K562 (cell line): ENCODE measurements around the gene NVL. TPM values are rescaled to one million over a fixed set of nuclear protein-coding genes. Genes with fewer than 3 reads are reported as not detected.

ENCODE experiments used
- ATAC-seq: fragments of 200-7000 bp; cut with Tn5 transposase; 3 replicates; pipeline ENCODE4 v1.9.1; 2020; ENCODE audit warnings: moderate library complexity
- BruUV-seq: library from RNA; stranded (reverse); fragments of 400-500 nt; replicated peaks from 2 replicates; lab custom pipeline; 2021; lab: Mats Ljungman, UMichigan
- CTCF ChIA-PET: fragments of 300-600 bp; formaldehyde crosslinking; extraction: SDS; loops from one replicate; lab custom pipeline; 2021; ENCODE audit warnings: low intra/inter-chr PET ratio; lab: Yijun Ruan, JAX
- POLR2A ChIA-PET: fragments of 300-600, 350-650 bp; sonication (Branson Sonifier 250); formaldehyde crosslinking; extraction: SDS; loops from one replicate; lab custom pipeline; 2021; ENCODE audit warnings: antibody characterized with exemption, inconsistent platforms; lab: Yijun Ruan, JAX
- DNase-seq, 4 experiments: peaks; one replicate each; pipeline versions ENCODE4 v3.0.0 to v3.0.0-alpha.2; 2011 to 2018; ENCODE audit warnings: low spot score in 3 of 4, mixed read lengths in 3 of 4; ENCODE audit errors: extremely low read depth in 1 of 4
- FAIRE-seq: peaks from 2 replicates; lab custom pipeline; 2011; peaks lifted over from hg19 to GRCh38; lab: Jason Lieb, UNC
- H2AFZ ChIP-seq: 2 replicates; pipeline ENCODE4 v1.6.0; 2011; ENCODE audit warnings: low read depth, low read length, control low read depth, inconsistent platforms
- H3K27ac ChIP-seq: fragments of 200-600 bp; 3 replicates; pipeline ENCODE4 v1.8.0; 2011; ENCODE audit warnings: low read depth, mild to moderate bottlenecking, control low read depth, inconsistent platforms, low read length, moderate library complexity, mixed read lengths; ENCODE audit errors: extremely low read depth
- H3K27me3 ChIP-seq, 2 experiments: fragments of 300-600 bp in 1 of 2; 2 replicates in 1 of 2; 3 replicates in 1 of 2; pipeline versions ENCODE4 v1.6.0 to v1.8.0; 2011; ENCODE audit warnings: inconsistent platforms in 2 of 2, low read length in 2 of 2, mild to moderate bottlenecking in 1 of 2, mixed read lengths in 1 of 2, moderate library complexity in 1 of 2; ENCODE audit not compliant: control insufficient read depth in 2 of 2, insufficient read depth in 2 of 2
- H3K36me3 ChIP-seq: fragments of 300-600 bp; 3 replicates; pipeline ENCODE4 v1.8.0; 2011; ENCODE audit warnings: mild to moderate bottlenecking, low read length, inconsistent platforms; ENCODE audit not compliant: control insufficient read depth, insufficient read depth
- H3K4me1 ChIP-seq, 2 experiments: fragments of 200-600 bp in 1 of 2; replicated peaks in 1 of 2; 2 replicates in 1 of 2; 3 replicates in 1 of 2; pipeline versions ENCODE4 v1.5.1 to v1.8.0; 2011; ENCODE audit warnings: inconsistent platforms in 2 of 2, low read length in 2 of 2, mild to moderate bottlenecking in 1 of 2, mixed read lengths in 1 of 2, moderate library complexity in 1 of 2; ENCODE audit not compliant: control insufficient read depth in 2 of 2, insufficient read depth in 2 of 2
- H3K4me2 ChIP-seq: 2 replicates; pipeline ENCODE4 v1.6.1; 2011; ENCODE audit warnings: low read length, control low read depth, inconsistent platforms, mixed read lengths; ENCODE audit not compliant: insufficient read depth
- H3K4me3 ChIP-seq: fragments of 200-600 bp; sonication (generic), shearing (Covaris generic); 2 replicates; pipeline ENCODE4 v1.5.1; 2016; ENCODE audit warnings: control low read depth, inconsistent platforms
- H3K79me2 ChIP-seq: fragments of 200-600 bp; 3 replicates; pipeline ENCODE4 v1.8.0; 2011; ENCODE audit warnings: low read length, inconsistent platforms; ENCODE audit not compliant: control insufficient read depth, insufficient read depth
- H3K9ac ChIP-seq, 2 experiments: 2 replicates each; pipeline versions ENCODE4 v1.6.0 to v1.6.1; 2011; ENCODE audit warnings: low read depth in 2 of 2, low read length in 2 of 2, control low read depth in 1 of 2, inconsistent platforms in 1 of 2, mild to moderate bottlenecking in 1 of 2, mixed read lengths in 1 of 2; ENCODE audit not compliant: insufficient read depth in 1 of 2
- H3K9me1 ChIP-seq: one replicate; pipeline ENCODE4 v1.6.0; 2011; ENCODE audit warnings: inconsistent platforms, mild to moderate bottlenecking, low read length, moderate library complexity; ENCODE audit not compliant: control insufficient read depth, insufficient read depth
- H3K9me3 ChIP-seq: replicated peaks from 2 replicates; pipeline ENCODE4 v1.5.1; 2011; ENCODE audit warnings: low read depth, low read length, inconsistent platforms; ENCODE audit not compliant: control insufficient read depth, insufficient read depth
- H4K20me1 ChIP-seq: replicated peaks from 2 replicates; pipeline ENCODE4 v1.6.1; 2011; ENCODE audit warnings: low read length, inconsistent platforms, mixed read lengths; ENCODE audit not compliant: control insufficient read depth, insufficient read depth
- ESRRA ChIP-seq: fragments of 450-650 bp; IDR thresholded peaks from 2 replicates; pipeline ENCODE4 v1.6.1; 2014; ENCODE audit warnings: low read depth, mild to moderate bottlenecking, moderate library complexity, borderline replicate concordance
- FOXM1 ChIP-seq, 2 experiments: fragments of 450-650 bp in 1 of 2; sonication (generic) in 1 of 2; formaldehyde crosslinking in 1 of 2; IDR thresholded peaks; 2 replicates each; pipeline versions ENCODE4 v1.6.1 to v1.9.0; 2017 to 2022; ENCODE audit warnings: low read depth in 2 of 2, mild to moderate bottlenecking in 2 of 2, missing genetic modification reagents in 1 of 2, moderate library complexity in 1 of 2
- FUS ChIP-seq: fragments of 200-400 bp; formaldehyde crosslinking; optimal IDR thresholded peaks from 2 replicates; pipeline ENCODE3; 2017; ENCODE audit warnings: low read depth, low read length
- JUN ChIP-seq, 2 experiments: sonication (generic) in 1 of 2; formaldehyde crosslinking in 1 of 2; IDR thresholded peaks; 2 replicates each; pipeline versions ENCODE4 v1.6.1 to v1.8.0; 2012 to 2022; ENCODE audit warnings: borderline replicate concordance in 2 of 2, mild to moderate bottlenecking in 2 of 2, improper control_type of control experiment in 1 of 2, low read depth in 1 of 2, low read length in 1 of 2, missing genetic modification reagents in 1 of 2
- L3MBTL2 ChIP-seq: fragments of 450-650 bp; IDR thresholded peaks from 2 replicates; pipeline ENCODE4 v1.6.1; 2016; ENCODE audit warnings: mild to moderate bottlenecking, moderate library complexity
- MCM3 ChIP-seq: fragments of 450-650 bp; IDR thresholded peaks from 2 replicates; pipeline ENCODE4 v1.6.1; 2016
- SMAD2 ChIP-seq: fragments of 150-350 bp; IDR thresholded peaks from 2 replicates; pipeline ENCODE4 v1.6.1; 2014; ENCODE audit warnings: low read depth, mild to moderate bottlenecking, low read length
- SMAD3 ChIP-seq: fragments of 450-650 bp; formaldehyde crosslinking; conservative IDR thresholded peaks from 2 replicates; pipeline ENCODE4 v1.4.0; 2020; ENCODE audit warnings: mild to moderate bottlenecking
- TAF9B ChIP-seq: fragments of 450-650 bp; IDR thresholded peaks from 2 replicates; pipeline ENCODE4 v1.6.1; 2018; ENCODE audit warnings: mild to moderate bottlenecking; ENCODE audit not compliant: partially characterized antibody
- TCF7 ChIP-seq: sonication (generic); IDR thresholded peaks from 2 replicates; pipeline ENCODE4 v1.6.1; 2016; ENCODE audit warnings: antibody characterized with exemption, borderline replicate concordance
- TEAD1 ChIP-seq, 2 experiments: fragments of 450-650 bp in 1 of 2; sonication (generic) in 1 of 2; formaldehyde crosslinking; IDR thresholded peaks; 2 replicates each; pipeline versions ENCODE4 v1.4.0 to v1.8.0; 2020 to 2022; ENCODE audit warnings: mild to moderate bottlenecking in 2 of 2, missing genetic modification reagents in 1 of 2
- ZNF316 ChIP-seq: fragments of 450-650 bp; IDR thresholded peaks from 2 replicates; pipeline ENCODE4 v1.6.1; 2016
- ZNF384 ChIP-seq: IDR thresholded peaks from 2 replicates; pipeline ENCODE4 v1.6.1; 2012; ENCODE audit warnings: low read depth, low read length, improper control_type of control experiment
- ZNF57 ChIP-seq: fragments of 450-650 bp; formaldehyde crosslinking; IDR thresholded peaks from 2 replicates; pipeline ENCODE4 v1.4.0; 2020; ENCODE audit warnings: mild to moderate bottlenecking, moderate library complexity
- WGBS: fragments of 100-300 bp; shearing (Covaris generic); methylation state at CpG from one replicate; pipeline ENCODE4 v1.1.6; 2016; ENCODE audit warnings: low coverage, mixed read lengths; ENCODE audit not compliant: insufficient coverage; ENCODE audit errors: missing lambda C conversion rate; 5-methylcytosine and 5-hydroxymethylcytosine counted together
- in situ Hi-C: fragments of 300-500 bp; cut with MboI; formaldehyde crosslinking; loops from 4 replicates; pipeline ENCODE4 v1.15.0; 2018; ENCODE audit warnings: inconsistent platforms, mixed read lengths
- intact Hi-C: fragments of 100-400 bp; cut with micrococcal nuclease; formaldehyde crosslinking; loops from 2 replicates; pipeline ENCODE4 v1.14.2; 2022
- polyA plus RNA-seq, 8 experiments: library from polyadenylated mRNA; depleted of rRNA in 4 of 8; stranded (reverse) in 5 of 8; unstranded in 3 of 8; fragments of >200 nt; fragmentation: Nextera tagmentation in 2 of 8; fragmentation: Illumina TruSeq in 1 of 8; extraction: Ambion mirVana in 2 of 8; extraction: Trizol in 1 of 8; gene quantifications; 2 replicates each; pipeline versions ENCODE4 v1.2.1 to v1.2.3, GENCODE V29; 2011 to 2014; ENCODE audit warnings: inconsistent platforms in 1 of 8, missing spikeins in 1 of 8
- total RNA-seq, 7 experiments: library from RNA; depleted of rRNA in 6 of 7; stranded (reverse); fragments of >200 nt in 6 of 7; fragmentation: Illumina TruSeq in 2 of 7; extraction: Trizol in 2 of 7; gene quantifications; 2 replicates each; pipeline versions ENCODE4 v1.2.1 to v1.2.3, GENCODE V29; 2011 to 2021; ENCODE audit warnings: low replicate concordance in 1 of 7

NVL gene
- total and polyA plus RNA-seq, 9 of the 15 experiments (the other 6 are each of a cell fraction or from before 2014, with no cell fraction given) = 32.5 to 86.6 (median 62.9) TPM

DNA sequence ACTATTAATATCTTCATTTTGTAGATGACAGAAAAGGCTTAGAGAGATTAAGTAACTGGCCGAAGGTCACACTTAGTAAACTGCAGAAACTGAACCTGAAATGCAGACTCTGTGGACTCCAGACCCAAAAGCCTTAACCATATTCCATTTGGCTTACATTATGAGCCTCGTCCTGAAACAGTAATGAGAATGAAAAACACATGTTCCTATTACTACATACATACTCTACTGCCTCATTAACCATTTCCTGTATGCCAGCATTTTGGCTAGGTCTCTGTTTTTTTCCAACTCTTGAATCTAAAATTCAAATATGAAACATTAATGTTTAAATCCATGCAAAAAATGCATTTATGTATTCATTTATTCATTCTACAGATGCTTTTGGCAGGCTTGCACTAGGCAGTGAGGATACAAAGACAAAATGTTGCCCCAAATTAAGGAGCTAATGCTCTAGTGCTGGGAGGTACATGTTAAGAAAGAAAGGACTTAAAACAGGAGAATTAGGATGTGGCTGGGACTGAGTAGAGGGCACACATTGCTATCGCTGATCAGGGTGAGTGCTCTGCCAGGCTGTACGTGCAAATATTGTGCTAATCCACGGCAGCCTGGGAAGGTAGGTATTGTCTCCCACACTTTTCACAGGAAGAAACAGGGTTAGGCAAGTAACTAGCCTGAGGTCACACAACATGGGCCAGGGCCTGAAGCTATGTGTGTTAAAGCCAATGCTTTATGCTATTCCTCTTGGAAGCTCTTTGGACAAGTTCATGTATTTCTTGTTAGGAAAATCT lies 133.0 kb downstream of the NVL start:
- WGBS = 76% methylated on average over 5 of the region's 5 CpGs
- H3K9ac ChIP-seq = no peak overlapping the region
- no peaks in the 10 kb centered on the region for H3K9me1 ChIP-seq
- no peaks in the 10 kb centered on the region; a peak in 1 of 5 replicates for H3K4me1 ChIP-seq
- BruUV-seq = no TSS peak
- ATAC-seq (no peak), FAIRE-seq (no peak), DNase-seq (no peak)
- no peaks in the 10 kb centered on the region for H4K20me1 ChIP-seq
- no peaks in the 10 kb centered on the region for H3K79me2 ChIP-seq
- H3K27ac ChIP-seq = no peak overlapping the region
- no peaks in the 10 kb centered on the region for H3K27me3 ChIP-seq
- CTCF ChIA-PET = no interaction called here
- H3K4me3 ChIP-seq = no peak overlapping the region
- peaks cover 20% of the 10 kb centered on the region for H3K36me3 ChIP-seq
- intact Hi-C loops (no loop called here), in situ Hi-C loops (no loop called here)
- TF ChIP-seq TAF9B (no peak), ESRRA (no peak), FOXM1 (IDR thresholded peaks at IDR 0.05; ENCODE audit: low read depth) (no peak), FOXM1 (CRISPR knock-in tag; IDR thresholded peaks at IDR 0.05; ENCODE audit: low read depth) (no peak), ZNF384 (no peak), SMAD3 (CRISPR knock-in tag) (no peak), ZNF316 (no peak), JUN (IDR thresholded peaks at IDR 0.05; ENCODE audit: borderline replicate concordance, low read depth, low read length) (no peak), JUN (CRISPR knock-in tag; IDR thresholded peaks at IDR 0.05; ENCODE audit: borderline replicate concordance) (no peak), FUS (no peak), L3MBTL2 (no peak), ZNF57 (CRISPR knock-in tag) (no peak), SMAD2 (no peak), MCM3 (no peak), TCF7 (no peak), TEAD1 (CRISPR knock-in tag; IDR thresholded peaks at IDR 0.05) (no peak)
- POLR2A ChIA-PET = interaction anchor here (1.0 to 1.6 kb wide), 3 partner anchors 10 to 13 kb away, joined by 3 to 5 read pairs (median 4); no protein-coding TSS in a partner anchor
- H3K4me2 ChIP-seq = no peak overlapping the region
- H3K9me3 ChIP-seq = no peaks in the 10 kb centered on the region
- no peak overlapping the region for H2AFZ ChIP-seq
